Spleen (tissue), 7 donors: ENCODE measurements around the gene DLG5.

ENCODE experiments used
- CTCF ChIP-seq, 11 experiments: fragments of 200-600 bp in 7 of 11; fragments of 450-650 bp in 4 of 11; sonication (generic) in 4 of 11; IDR thresholded peaks in 8 of 11; conservative IDR thresholded peaks in 3 of 11; 1 replicate in 7 of 11; 2 replicates in 4 of 11; pipeline versions ENCODE4 v1.4.0 to v1.8.0; 2016 to 2021; ENCODE audit warnings: antibody characterized with exemption in 11 of 11, inconsistent platforms in 4 of 11, mild to moderate bottlenecking in 1 of 11
- POLR2AphosphoS5 ChIP-seq, 3 donors: sonication (generic); formaldehyde crosslinking; IDR thresholded peaks; one replicate each; pipeline ENCODE4 v1.5.1; 2017; ENCODE audit warnings: antibody characterized with exemption in 3 of 3
- donor health status: DM: no; HTN: no; CAD: no; lungs with moderate emphysema.
- donor health status: DM: no; HTN: no; CAD: no.
- donor health status: DM: no; HTN: no; CAD: no.

GRCh38 chr10:77946084-77946483, 19.5 kb upstream of the DLG5 start:
- TF ChIP-seq CTCF (IDR thresholded peaks at IDR 0.05 in 8 of 11, conservative IDR thresholded peaks at IDR 0.05 in 3 of 11) = no peak
- TF ChIP-seq POLR2AphosphoS5 (IDR thresholded peaks at IDR 0.05) = no peak
